Hepatocyte (in vitro differentiated cells): ENCODE results near the gene LYPD6.

Experiments used
- CTCF ChIP-seq: fragments of 200-600 bp; sonication (generic); IDR thresholded peaks from 2 replicates; pipeline ENCODE4 v1.5.1; 2016; ENCODE audit warnings: antibody characterized with exemption, mild to moderate bottlenecking; ENCODE audit not compliant: poor library complexity
- EZH2 ChIP-seq: fragments of 200-600 bp; sonication (generic); IDR thresholded peaks from 2 replicates; pipeline ENCODE4 v1.6.1; 2016; ENCODE audit warnings: antibody characterized with exemption, mild to moderate bottlenecking, borderline replicate concordance
- EZH2phosphoT487 ChIP-seq: fragments of 200-600 bp; sonication (generic); IDR thresholded peaks from one replicate; pipeline ENCODE4 v1.6.1; 2018; ENCODE audit warnings: antibody characterized with exemption, mild to moderate bottlenecking, low read depth, moderate library complexity; ENCODE audit not compliant: unreplicated experiment, severe bottlenecking

- TF ChIP-seq EZH2 (no peak), CTCF (no peak), EZH2phosphoT487 (no peak)
Measured at GRCh38 chr2:149451417-149452165, 121.2 kb downstream of the LYPD6 start.
